GM13976 (cell line): ENCODE measurements around the gene REEP6.

Source experiments
- DNase-seq: peaks from one replicate; pipeline ENCODE4 v3.0.0; 2012; ENCODE audit warnings: low spot score
- CTCF ChIP-seq: IDR thresholded peaks from 2 replicates; pipeline ENCODE4 v1.5.1; 2012; ENCODE audit warnings: borderline replicate concordance, mild to moderate bottlenecking; ENCODE audit not compliant: insufficient read depth; ENCODE audit errors: extremely low read depth, missing control alignments, control extremely low read depth
- in situ Hi-C: fragments of 300-500 bp; cut with MboI; formaldehyde crosslinking; loops from one replicate; pipeline ENCODE4 v1.12.0; 2022; ENCODE audit warnings: low sequenced_read_pairs, mixed read lengths, inconsistent platforms; ENCODE audit not compliant: unreplicated experiment

Gene REEP6

DNA sequence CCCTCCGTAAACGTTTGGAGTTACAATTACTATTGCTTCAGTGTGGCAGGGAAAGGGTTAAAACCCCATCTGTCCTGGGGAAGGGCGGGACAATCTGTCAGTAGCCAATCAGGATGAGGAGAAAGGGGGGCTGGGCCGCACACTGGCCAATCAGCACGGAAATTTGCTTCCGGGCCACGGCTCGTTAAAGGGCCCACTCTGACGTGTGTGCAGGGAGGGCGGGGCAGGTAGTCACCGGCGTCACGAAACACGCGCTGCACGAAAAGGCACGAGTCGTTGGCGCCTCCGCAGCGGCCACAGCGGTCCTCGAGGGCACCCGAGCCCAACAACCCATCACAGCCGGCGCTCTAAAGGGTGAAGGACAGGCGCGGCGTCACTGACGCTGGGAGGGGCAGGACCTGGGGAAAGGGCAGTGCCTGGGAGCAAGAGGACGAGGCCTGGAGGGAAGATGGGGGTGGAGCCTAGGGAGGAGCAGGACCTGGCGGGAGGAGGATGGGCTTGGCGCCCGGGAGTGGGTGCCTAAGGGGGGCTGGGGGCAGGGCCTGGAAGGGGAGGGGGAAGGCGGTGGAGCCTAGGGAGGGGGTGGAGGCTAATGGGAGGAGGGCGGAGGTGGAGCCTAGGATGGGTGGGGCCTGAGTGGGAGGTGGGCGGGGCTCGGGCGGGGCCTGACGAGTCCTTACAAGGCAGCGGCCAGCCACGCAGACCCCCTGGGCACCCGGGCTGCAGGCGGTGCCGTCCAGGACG is 17.0 kb downstream of the REEP6 start:
- peak; percentile 97 for DNase-seq
- in situ Hi-C loops: no loop called here
- no peak for TF ChIP-seq CTCF

GRCh38 chr19:1508507-1508856 is 17.5 kb downstream of the REEP6 start:
- TF ChIP-seq CTCF: no peak
- no peak for DNase-seq
- in situ Hi-C loops: no loop called here

GRCh38 chr19:1509602-1510441 is 18.8 kb downstream of the REEP6 start:
- no peak for TF ChIP-seq CTCF
- DNase-seq: no peak
- in situ Hi-C loops: no loop called here

- no peak for TF ChIP-seq CTCF
- in situ Hi-C loops: no loop called here
Observed at GRCh38 chr19:1510442-1510806, 19.4 kb downstream of the REEP6 start.

DNA sequence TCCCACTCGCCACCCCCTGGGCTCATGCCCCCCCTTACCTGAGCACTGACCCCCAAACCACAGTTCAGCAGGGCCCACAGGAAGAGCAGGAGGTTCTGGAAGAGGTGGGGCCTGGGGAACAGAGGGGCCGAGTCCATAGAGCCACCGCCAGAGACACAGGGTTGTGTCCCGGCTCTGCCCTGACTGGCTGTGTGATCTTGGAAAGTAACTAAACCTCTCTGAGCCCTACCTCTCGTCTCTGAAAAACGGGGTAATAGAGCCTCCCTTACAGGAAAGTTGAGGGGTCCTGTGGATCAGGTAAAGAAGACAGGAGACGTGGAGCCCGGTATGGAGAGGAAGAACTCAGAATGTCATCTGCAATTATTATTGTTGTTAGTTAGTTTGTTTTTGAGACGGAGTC is 19.8 kb downstream of the REEP6 start:
- no peak for DNase-seq
- in situ Hi-C loops: no loop called here
- no peak for TF ChIP-seq CTCF

More at GRCh38 chr19:1510442-1510806, 19.4 kb downstream of the REEP6 start:
- DNase-seq: no peak

DNA sequence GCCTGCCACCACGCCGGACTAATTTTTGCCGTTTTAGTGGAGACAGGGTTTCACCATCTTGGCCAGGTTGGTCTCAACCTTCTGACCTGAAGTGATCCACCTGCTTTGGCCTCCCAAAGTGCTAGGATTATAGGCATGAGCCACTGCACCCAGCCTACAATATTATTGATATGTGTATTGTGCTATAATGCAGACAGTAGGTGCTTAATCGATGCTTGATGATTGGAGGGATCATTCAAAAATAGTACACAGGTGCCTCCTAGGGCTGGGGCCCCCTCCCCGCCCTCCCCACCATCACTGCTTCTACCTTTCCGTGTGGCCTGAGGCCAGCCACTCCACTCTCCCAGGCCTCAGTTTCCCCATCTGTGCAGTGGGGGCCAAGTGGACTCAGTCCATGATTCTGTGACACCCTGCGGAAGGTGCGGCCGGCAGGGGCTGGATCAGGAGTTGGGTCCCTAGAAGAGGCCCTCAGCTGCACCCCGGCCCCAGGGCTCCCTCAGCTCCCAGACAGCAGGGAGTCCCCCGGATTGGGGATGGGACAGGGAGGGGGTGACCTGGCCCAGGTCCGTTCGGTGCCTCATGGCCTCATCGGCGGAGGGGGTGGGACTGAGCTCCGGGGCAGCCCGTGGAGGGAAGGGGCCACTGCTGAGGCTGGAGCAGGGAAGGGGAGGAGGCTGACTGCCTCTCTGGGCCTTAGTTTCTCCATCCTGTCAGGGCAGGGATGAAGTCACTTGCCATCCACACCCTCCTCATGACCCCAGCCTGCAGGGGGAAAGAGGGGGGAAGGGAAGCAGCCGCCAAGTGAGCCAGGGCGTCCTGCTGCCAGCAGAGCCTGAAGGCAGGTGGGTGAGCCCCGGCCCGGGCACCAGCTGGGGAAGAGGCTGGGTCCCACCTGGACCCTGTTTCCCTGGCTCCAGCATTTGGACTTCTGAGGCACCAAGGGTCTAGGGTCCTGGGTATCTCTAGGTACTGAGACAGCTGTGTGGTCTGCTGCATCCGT is 20.6 kb downstream of the REEP6 start:
- in situ Hi-C loops: no loop called here
- TF ChIP-seq CTCF: no peak
- no peak for DNase-seq
